HepG2 (cell line): ENCODE results near the gene ZNF669.

ENCODE experiments used
- CENPX ChIP-seq: sonication (generic); formaldehyde crosslinking; IDR thresholded peaks from 2 replicates; pipeline ENCODE4 v1.9.0; 2021; ENCODE audit warnings: mild to moderate bottlenecking, missing genetic modification reagents, moderate library complexity
- FOXK2 ChIP-seq: fragments of 450-650 bp; IDR thresholded peaks from 2 replicates; pipeline ENCODE4 v1.6.1; 2016
- HDAC6 ChIP-seq: fragments of 200-600 bp; sonication (generic); IDR thresholded peaks from 2 replicates; pipeline ENCODE4 v1.7.0; 2017; ENCODE audit warnings: mild to moderate bottlenecking, antibody characterized with exemption, low read length, low read depth
- PCBP2 ChIP-seq: fragments of 200-400 bp; formaldehyde crosslinking; optimal IDR thresholded peaks from 2 replicates; pipeline ENCODE3; 2018; ENCODE audit warnings: low read length, low read depth; ENCODE audit not compliant: poor library complexity, severe bottlenecking
- PHB2 ChIP-seq: fragments of 450-650 bp; IDR thresholded peaks from 2 replicates; pipeline ENCODE4 v1.6.1; 2018; ENCODE audit not compliant: partially characterized antibody
- POLR2AphosphoS5 ChIP-seq: IDR thresholded peaks from 2 replicates; pipeline ENCODE4 v1.6.1; 2012; ENCODE audit warnings: low read depth, low read length
- TCF7L2 ChIP-seq: IDR thresholded peaks from 2 replicates; pipeline ENCODE4 v1.6.1; 2011; ENCODE audit warnings: mild to moderate bottlenecking, low read depth, low read length, moderate library complexity
- ZFP36L1 ChIP-seq: sonication (generic); formaldehyde crosslinking; IDR thresholded peaks from 2 replicates; pipeline ENCODE4 v1.8.0; 2022; ENCODE audit warnings: mild to moderate bottlenecking, missing genetic modification reagents, moderate library complexity
- ZNF121 ChIP-seq: sonication (generic); formaldehyde crosslinking; IDR thresholded peaks from 2 replicates; pipeline ENCODE4 v1.5.0; 2020; ENCODE audit warnings: mild to moderate bottlenecking, missing genetic modification reagents
- ZNF766 ChIP-seq: sonication (generic); formaldehyde crosslinking; IDR thresholded peaks from 2 replicates; pipeline ENCODE4 v1.5.0; 2020; ENCODE audit warnings: missing genetic modification reagents, borderline replicate concordance
- TF ChIP-seq, protein P1 (sequence below): sonication (generic); formaldehyde crosslinking; IDR thresholded peaks from 2 replicates; pipeline ENCODE4 v1.5.0; 2020; ENCODE audit warnings: mild to moderate bottlenecking, missing genetic modification reagents, moderate library complexity

DNA sequence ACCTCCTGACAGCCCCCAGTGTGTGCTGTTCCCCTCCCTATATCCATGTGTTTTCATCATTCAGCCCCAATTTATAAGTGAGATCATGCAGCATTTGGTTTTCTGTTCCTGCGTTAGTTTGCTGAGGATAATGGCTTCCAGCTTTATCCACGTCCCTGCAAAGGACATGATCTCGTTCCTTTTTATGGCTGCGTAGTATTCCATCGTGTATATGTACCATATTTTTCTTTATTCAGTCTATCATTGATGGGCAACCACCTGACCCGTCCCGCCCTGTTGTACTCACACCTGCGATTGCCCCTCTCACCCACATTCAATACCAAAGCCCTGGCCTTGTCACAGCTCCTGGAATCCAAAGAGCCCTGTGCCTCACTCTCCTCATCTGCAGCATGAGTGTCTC is 19.4 kb downstream of the ZNF669 start:
- TF ChIP-seq POLR2AphosphoS5 (no peak), ZNF766 (CRISPR knock-in tag) (no peak), PHB2 (no peak), PCBP2 (no peak), HDAC6 (no peak), ZNF121 (CRISPR knock-in tag) (no peak), TCF7L2 (no peak), CENPX (CRISPR knock-in tag) (no peak), FOXK2 (no peak), ZFP36L1 (CRISPR knock-in tag) (no peak)
- TF ChIP-seq, protein P1, sequence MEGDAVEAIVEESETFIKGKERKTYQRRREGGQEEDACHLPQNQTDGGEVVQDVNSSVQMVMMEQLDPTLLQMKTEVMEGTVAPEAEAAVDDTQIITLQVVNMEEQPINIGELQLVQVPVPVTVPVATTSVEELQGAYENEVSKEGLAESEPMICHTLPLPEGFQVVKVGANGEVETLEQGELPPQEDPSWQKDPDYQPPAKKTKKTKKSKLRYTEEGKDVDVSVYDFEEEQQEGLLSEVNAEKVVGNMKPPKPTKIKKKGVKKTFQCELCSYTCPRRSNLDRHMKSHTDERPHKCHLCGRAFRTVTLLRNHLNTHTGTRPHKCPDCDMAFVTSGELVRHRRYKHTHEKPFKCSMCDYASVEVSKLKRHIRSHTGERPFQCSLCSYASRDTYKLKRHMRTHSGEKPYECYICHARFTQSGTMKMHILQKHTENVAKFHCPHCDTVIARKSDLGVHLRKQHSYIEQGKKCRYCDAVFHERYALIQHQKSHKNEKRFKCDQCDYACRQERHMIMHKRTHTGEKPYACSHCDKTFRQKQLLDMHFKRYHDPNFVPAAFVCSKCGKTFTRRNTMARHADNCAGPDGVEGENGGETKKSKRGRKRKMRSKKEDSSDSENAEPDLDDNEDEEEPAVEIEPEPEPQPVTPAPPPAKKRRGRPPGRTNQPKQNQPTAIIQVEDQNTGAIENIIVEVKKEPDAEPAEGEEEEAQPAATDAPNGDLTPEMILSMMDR (CRISPR knock-in tag), result no peak
